Lung (tissue), 12 donors: Measurements from ENCODE around the gene FBRSL1. TPM values are rescaled to one million over a fixed set of nuclear protein-coding genes. Genes with fewer than 3 reads are reported as not detected.

Source experiments
- ATAC-seq: fragments of 200-7000 bp; cut with Tn5 transposase; one replicate; pipeline ENCODE4 v1.9.1; 2020; ENCODE audit warnings: moderate number of reproducible peaks; ENCODE audit not compliant: insufficient read depth, low FRiP score
- DNase-seq, 3 donors: peaks; one replicate each; pipeline ENCODE4 v3.0.0-alpha.2; 2013 to 2017
- H3K27ac ChIP-seq, 2 donors: one replicate each; pipeline ENCODE4 v1.5.1; 2013; ENCODE audit warnings: mild to moderate bottlenecking in 2 of 2, moderate library complexity in 2 of 2, control low read depth in 1 of 2, inconsistent platforms in 1 of 2, low read depth in 1 of 2, low read length in 1 of 2
- H3K27me3 ChIP-seq, 3 donors: one replicate each; pipeline ENCODE4 v1.5.1; 2013; ENCODE audit warnings: low read length in 2 of 3; ENCODE audit not compliant: control insufficient read depth in 3 of 3, insufficient read depth in 3 of 3
- H3K36me3 ChIP-seq, 4 donors: one replicate each; pipeline ENCODE4 v1.5.1; 2013; ENCODE audit warnings: low read length in 4 of 4, mild to moderate bottlenecking in 1 of 4, moderate library complexity in 1 of 4; ENCODE audit not compliant: control insufficient read depth in 4 of 4, insufficient read depth in 4 of 4
- H3K4me1 ChIP-seq, 5 donors: one replicate each; pipeline ENCODE4 v1.5.1; 2013; ENCODE audit warnings: low read length in 5 of 5, mild to moderate bottlenecking in 2 of 5, moderate library complexity in 1 of 5; ENCODE audit not compliant: control insufficient read depth in 5 of 5, insufficient read depth in 5 of 5
- H3K4me3 ChIP-seq: one replicate; pipeline ENCODE4 v1.5.1; 2013; ENCODE audit warnings: mild to moderate bottlenecking, control low read depth, moderate library complexity
- H3K9ac ChIP-seq, 2 donors: one replicate each; pipeline ENCODE4 v1.5.1; 2013; ENCODE audit warnings: low read length in 2 of 2, control low read depth in 1 of 2; ENCODE audit not compliant: insufficient read depth in 1 of 2
- H3K9me3 ChIP-seq, 4 donors: one replicate each; pipeline ENCODE4 v1.5.1; 2013; ENCODE audit warnings: low read length in 3 of 4, mild to moderate bottlenecking in 1 of 4, moderate library complexity in 1 of 4; ENCODE audit not compliant: control insufficient read depth in 4 of 4, insufficient read depth in 3 of 4
- CTCF ChIP-seq: IDR thresholded peaks from 2 replicates; pipeline ENCODE4 v1.5.1; 2012; ENCODE audit warnings: mild to moderate bottlenecking; ENCODE audit errors: control extremely low read depth, extremely low read depth
- WGBS, 2 donors: extraction: QIAGEN DNeasy Blood & Tissue Kit; methylation state at CpG; one replicate each; pipeline ENCODE4 v1.1.7; 2013; 5-methylcytosine and 5-hydroxymethylcytosine counted together
- polyA plus RNA-seq, 2 donors: library from polyadenylated mRNA; stranded (reverse); fragments of 200-250 nt; gene quantifications; one replicate each; pipeline ENCODE4 v1.2.1, GENCODE V29; 2013
- total RNA-seq, 2 donors: library from RNA; depleted of rRNA in 1 of 2; stranded (reverse); fragments of >200 nt in 1 of 2; gene quantifications; one replicate each; pipeline ENCODE4 v1.2.1, GENCODE V29; 2014 to 2021
- donor health status: control.
- donor health status: control.
- donor health status: Bipolar disorder and iron deficiency.
- donor health status: healthy.
- donor health status: DM: yes; HTN: yes; CAD: no.

The FBRSL1 gene
- total and polyA plus RNA-seq, 4 donors, result 10.6 to 56.9 (median 22.3) TPM

- ATAC-seq, result no peak
- no peak for DNase-seq
- no peaks in the 10 kb centered on the region for H3K27me3 ChIP-seq
- no peak for TF ChIP-seq CTCF
- peaks cover 0 to 36% (median 14%) of the 10 kb centered on the region in 5 donors for H3K4me1 ChIP-seq
- H3K36me3 ChIP-seq, result no peaks in the 10 kb centered on the region
- H3K9ac ChIP-seq, result no peak overlapping the region
- no peak overlapping the region for H3K4me3 ChIP-seq
- H3K9me3 ChIP-seq, result peaks cover 0 to 9% (median 0%) of the 10 kb centered on the region in 4 donors
- H3K27ac ChIP-seq, result no peak overlapping the region
- 75 to 79% methylated on average over 38 of the region's 38 CpGs for WGBS, 2 donors
Measured at GRCh38 chr12:132456944-132457495, 32.9 kb upstream of the FBRSL1 start.

GRCh38 chr12:132458441-132458840 lies 31.5 kb upstream of the FBRSL1 start:
- DNase-seq (no peak), ATAC-seq (no peak)
- peaks cover 0 to 10% (median 0%) of the 10 kb centered on the region in 4 donors for H3K9me3 ChIP-seq
- H3K27ac ChIP-seq, result no peak overlapping the region
- no peak overlapping the region for H3K9ac ChIP-seq
- TF ChIP-seq CTCF, result no peak
- H3K4me3 ChIP-seq, result no peak overlapping the region
- H3K4me1 ChIP-seq, result peaks cover 0 to 24% (median 11%) of the 10 kb centered on the region in 5 donors
- H3K36me3 ChIP-seq, result no peaks in the 10 kb centered on the region
- 88 to 90% methylated on average over 8 of the region's 8 CpGs for WGBS, 2 donors
- H3K27me3 ChIP-seq, result no peaks in the 10 kb centered on the region

GRCh38 chr12:132458846-132459641 lies 30.9 kb upstream of the FBRSL1 start:
- H3K9me3 ChIP-seq, result peaks cover 0 to 11% (median 0%) of the 10 kb centered on the region in 4 donors
- H3K36me3 ChIP-seq, result no peaks in the 10 kb centered on the region
- H3K4me3 ChIP-seq, result no peak overlapping the region
- H3K27ac ChIP-seq, result no peak overlapping the region
- DNase-seq, result no peak
- 80 to 92% methylated on average over 28 of the region's 28 CpGs for WGBS, 2 donors
- no peak overlapping the region for H3K9ac ChIP-seq
- TF ChIP-seq CTCF, result no peak
- no peaks in the 10 kb centered on the region for H3K27me3 ChIP-seq
- no peak for ATAC-seq
- peaks cover 0 to 18% (median 11%) of the 10 kb centered on the region in 5 donors for H3K4me1 ChIP-seq
